Spleen (tissue), 11 donors: Measurements from ENCODE around the gene PLEKHA7. TPM values are rescaled to one million over a fixed set of nuclear protein-coding genes. Genes with fewer than 3 reads are reported as not detected.

Source experiments
- DNase-seq: peaks from one replicate; pipeline ENCODE4 v3.0.0-alpha.2; 2020
- H3K27ac ChIP-seq, 8 donors: fragments of 200-600 bp; sonication (generic) in 7 of 8; 1 replicate in 4 of 8; 2 replicates in 4 of 8; pipeline versions ENCODE4 v1.5.0 to v1.8.0; 2016 to 2021; ENCODE audit warnings: inconsistent platforms in 4 of 8, mild to moderate bottlenecking in 4 of 8, moderate library complexity in 1 of 8
- H3K27me3 ChIP-seq, 7 donors: fragments of 200-600 bp; sonication (generic) in 6 of 7; replicated peaks in 1 of 7; 1 replicate in 4 of 7; 2 replicates in 3 of 7; pipeline versions ENCODE4 v1.5.0 to v1.8.0; 2016 to 2021; ENCODE audit warnings: inconsistent platforms in 3 of 7, mild to moderate bottlenecking in 1 of 7
- H3K36me3 ChIP-seq, 6 donors: fragments of 200-600 bp; sonication (generic) in 5 of 6; 1 replicate in 4 of 6; 2 replicates in 2 of 6; pipeline versions ENCODE4 v1.5.0 to v1.8.0; 2016 to 2021; ENCODE audit warnings: inconsistent platforms in 2 of 6
- H3K4me1 ChIP-seq, 6 donors: fragments of 200-600 bp; sonication (generic) in 5 of 6; 1 replicate in 3 of 6; 2 replicates in 3 of 6; pipeline versions ENCODE4 v1.5.0 to v1.8.0; 2016 to 2021; ENCODE audit warnings: inconsistent platforms in 3 of 6
- H3K4me3 ChIP-seq, 8 donors: fragments of 200-600 bp; sonication (generic) in 7 of 8; 1 replicate in 4 of 8; 2 replicates in 4 of 8; pipeline versions ENCODE4 v1.5.0 to v1.8.0; 2016 to 2021; ENCODE audit warnings: inconsistent platforms in 4 of 8, mild to moderate bottlenecking in 4 of 8, moderate library complexity in 2 of 8
- H3K9me3 ChIP-seq, 8 donors: fragments of 200-600 bp; sonication (generic) in 7 of 8; 1 replicate in 4 of 8; 2 replicates in 4 of 8; pipeline versions ENCODE4 v1.5.0 to v1.8.0; 2016 to 2021; ENCODE audit warnings: inconsistent platforms in 4 of 8
- POLR2A ChIP-seq, 3 donors: fragments of 450-650 bp; IDR thresholded peaks; one replicate each; pipeline ENCODE4 v1.5.1; 2017; ENCODE audit warnings: antibody characterized with exemption in 3 of 3, mild to moderate bottlenecking in 1 of 3
- POLR2AphosphoS5 ChIP-seq, 3 donors: sonication (generic); formaldehyde crosslinking; IDR thresholded peaks; one replicate each; pipeline ENCODE4 v1.5.1; 2017; ENCODE audit warnings: antibody characterized with exemption in 3 of 3
- WGBS, 5 donors: extraction: QIAGEN DNeasy Blood & Tissue Kit in 3 of 5; methylation state at CpG; one replicate each; pipeline versions ENCODE4 v1.1.5 to v1.1.7; 2013 to 2018; 5-methylcytosine and 5-hydroxymethylcytosine counted together
- intact Hi-C: fragments of 100-400 bp; cut with DNase I; formaldehyde crosslinking; loops from one replicate; pipeline ENCODE4 v1.15.0; 2023; ENCODE audit warnings: low total_unique reads
- polyA plus RNA-seq, 3 donors: library from polyadenylated mRNA; stranded (reverse); fragments of 200-250 nt; gene quantifications; one replicate each; pipeline ENCODE4 v1.2.1, GENCODE V29; 2013
- total RNA-seq, 7 donors: library from RNA; depleted of rRNA in 3 of 7; stranded (reverse); fragments of >200 nt in 3 of 7; fragmentation: NEBNext Ultra II Directional in 4 of 7; extraction: Animal tissue kit (Norgen Biotek cat#: 25700) in 4 of 7; gene quantifications; one replicate each; pipeline versions ENCODE4 v1.1.0 to v1.2.1, GENCODE V29; 2016 to 2021
- TF ChIP-seq, protein P1 (sequence below), 11 experiments: fragments of 200-600 bp in 7 of 11; fragments of 450-650 bp in 4 of 11; sonication (generic) in 4 of 11; IDR thresholded peaks in 8 of 11; conservative IDR thresholded peaks in 3 of 11; 1 replicate in 7 of 11; 2 replicates in 4 of 11; pipeline versions ENCODE4 v1.4.0 to v1.8.0; 2016 to 2021; ENCODE audit warnings: antibody characterized with exemption in 11 of 11, inconsistent platforms in 4 of 11, mild to moderate bottlenecking in 1 of 11
- donor health status: healthy with polysubstance abuse.
- donor health status: DM: no; HTN: no; CAD: no; lungs with moderate emphysema.
- donor health status: DM: no; HTN: no; CAD: no.
- donor health status: Bipolar disorder and iron deficiency.
- donor health status: healthy.
- donor health status: DM: no; HTN: no; CAD: no.
- donor health status: DM: yes; HTN: yes; CAD: no.

Gene PLEKHA7
- total and polyA plus RNA-seq, 10 donors, result 1.8 to 12.8 (median 5.8) TPM

DNA sequence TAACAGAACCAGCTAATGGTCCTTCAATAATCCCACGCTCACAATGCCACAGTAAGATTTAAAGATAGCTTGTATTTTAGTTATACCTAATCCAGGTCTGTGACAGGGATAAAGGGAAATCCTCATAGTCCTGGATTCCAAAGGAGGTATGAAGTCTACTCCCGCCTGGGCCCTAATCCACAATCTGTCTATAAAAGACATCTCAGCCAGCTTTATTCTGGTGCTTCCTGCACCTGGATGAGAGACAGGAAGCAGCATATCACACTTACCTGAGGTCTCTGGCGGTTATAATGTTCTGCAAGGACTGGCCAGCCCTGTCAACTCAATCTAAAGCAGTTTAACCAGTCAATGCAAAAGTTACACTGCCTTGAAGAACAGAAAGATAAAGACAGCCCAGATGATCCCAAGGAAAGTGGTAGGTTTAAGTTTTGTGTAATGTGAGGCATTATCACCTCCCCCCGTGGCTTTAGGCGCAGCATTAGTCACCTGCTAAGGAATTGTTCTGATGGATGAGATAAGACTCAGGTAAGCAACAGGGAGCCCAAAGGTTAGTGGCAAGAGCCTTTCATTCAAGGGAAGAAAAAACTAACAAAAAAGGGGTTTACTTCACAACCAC is 57.6 kb downstream of the PLEKHA7 start:
- 86 to 93% (median 89%) methylated on average over 5 of the region's 5 CpGs for WGBS, 5 donors
- Histone ChIP-seq H3K4me1 (no peaks in the 10 kb centered on the region), H3K4me3 (no peak overlapping the region), H3K36me3 (no peaks in the 10 kb centered on the region), H3K27me3 (no peaks in the 10 kb centered on the region), H3K9me3 (no peaks in the 10 kb centered on the region), H3K27ac (no peak overlapping the region)
- no peak for DNase-seq
- intact Hi-C loops, result no loop called here
- TF ChIP-seq POLR2A (IDR thresholded peaks at IDR 0.05), result no peak
- TF ChIP-seq, protein P1, sequence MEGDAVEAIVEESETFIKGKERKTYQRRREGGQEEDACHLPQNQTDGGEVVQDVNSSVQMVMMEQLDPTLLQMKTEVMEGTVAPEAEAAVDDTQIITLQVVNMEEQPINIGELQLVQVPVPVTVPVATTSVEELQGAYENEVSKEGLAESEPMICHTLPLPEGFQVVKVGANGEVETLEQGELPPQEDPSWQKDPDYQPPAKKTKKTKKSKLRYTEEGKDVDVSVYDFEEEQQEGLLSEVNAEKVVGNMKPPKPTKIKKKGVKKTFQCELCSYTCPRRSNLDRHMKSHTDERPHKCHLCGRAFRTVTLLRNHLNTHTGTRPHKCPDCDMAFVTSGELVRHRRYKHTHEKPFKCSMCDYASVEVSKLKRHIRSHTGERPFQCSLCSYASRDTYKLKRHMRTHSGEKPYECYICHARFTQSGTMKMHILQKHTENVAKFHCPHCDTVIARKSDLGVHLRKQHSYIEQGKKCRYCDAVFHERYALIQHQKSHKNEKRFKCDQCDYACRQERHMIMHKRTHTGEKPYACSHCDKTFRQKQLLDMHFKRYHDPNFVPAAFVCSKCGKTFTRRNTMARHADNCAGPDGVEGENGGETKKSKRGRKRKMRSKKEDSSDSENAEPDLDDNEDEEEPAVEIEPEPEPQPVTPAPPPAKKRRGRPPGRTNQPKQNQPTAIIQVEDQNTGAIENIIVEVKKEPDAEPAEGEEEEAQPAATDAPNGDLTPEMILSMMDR (IDR thresholded peaks at IDR 0.05 in 8 of 11, conservative IDR thresholded peaks at IDR 0.05 in 3 of 11), result no peak
- no peak for TF ChIP-seq POLR2AphosphoS5 (IDR thresholded peaks at IDR 0.05)

DNA sequence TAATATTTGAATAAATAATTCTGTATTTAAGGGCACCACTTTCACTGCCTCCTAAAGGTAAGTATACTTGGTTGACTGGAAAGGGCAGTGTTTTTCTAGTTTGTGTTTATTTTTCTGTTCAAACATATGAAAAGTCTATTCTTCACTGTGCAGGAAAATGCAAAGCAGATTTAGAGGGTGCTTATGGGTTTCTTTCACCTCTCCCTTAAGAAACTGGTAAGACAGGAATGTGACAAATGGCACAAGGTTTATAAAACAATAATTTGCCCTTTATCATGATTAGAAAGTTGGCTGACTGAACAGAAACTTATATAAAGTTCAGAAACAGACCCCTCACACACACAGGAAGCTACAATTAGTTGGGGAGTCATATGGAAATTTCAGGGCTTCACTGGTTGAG is 60.6 kb downstream of the PLEKHA7 start:
- TF ChIP-seq POLR2A (IDR thresholded peaks at IDR 0.05) (no peak), POLR2AphosphoS5 (IDR thresholded peaks at IDR 0.05) (no peak)
- TF ChIP-seq, protein P1 (IDR thresholded peaks at IDR 0.05 in 8 of 11, conservative IDR thresholded peaks at IDR 0.05 in 3 of 11), result no peak
- H3K36me3 ChIP-seq, result no peaks in the 10 kb centered on the region
- H3K27me3 ChIP-seq, result no peaks in the 10 kb centered on the region
- no peak overlapping the region for H3K27ac ChIP-seq
- DNase-seq, result no peak
- H3K4me1 ChIP-seq, result no peaks in the 10 kb centered on the region
- no peaks in the 10 kb centered on the region for H3K9me3 ChIP-seq
- no peak overlapping the region for H3K4me3 ChIP-seq
- intact Hi-C loops, result no loop called here

DNA sequence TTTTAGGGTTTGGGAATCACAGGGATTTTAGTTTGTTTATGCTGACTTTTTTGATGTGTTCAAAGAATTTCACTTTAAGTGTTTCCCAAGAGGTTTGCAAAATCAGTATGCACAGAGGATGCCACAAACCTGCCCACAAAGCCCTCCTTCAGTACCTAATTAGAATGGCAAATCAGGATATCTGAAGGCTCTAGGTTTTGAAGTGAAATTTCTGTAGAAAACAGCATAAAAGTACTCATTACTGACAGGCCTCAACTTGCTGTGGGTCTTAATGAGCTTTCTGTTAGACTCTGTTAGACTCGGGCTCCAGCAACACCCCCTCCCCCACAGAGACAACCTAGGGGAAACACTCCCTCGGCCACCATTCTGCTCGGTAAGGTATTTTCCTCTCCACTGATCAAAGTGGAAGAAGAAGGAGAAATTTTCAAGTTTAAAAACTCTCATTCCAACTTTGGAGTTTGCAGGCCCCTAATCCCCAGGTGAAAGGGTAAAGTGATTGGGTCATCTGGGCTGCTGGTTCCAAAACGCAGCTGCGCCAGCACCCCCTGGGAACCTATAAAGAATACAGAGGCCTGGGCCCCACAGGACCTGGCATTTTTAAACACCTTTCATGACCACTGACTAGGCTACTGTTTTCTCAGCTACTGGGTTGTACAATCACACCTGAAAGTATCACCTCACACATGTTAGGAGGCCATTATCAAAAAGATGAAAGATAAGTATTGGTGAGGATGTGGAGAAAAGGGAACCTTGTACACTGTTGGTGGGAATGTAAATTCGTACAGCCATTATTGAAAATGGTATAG is 67.5 kb downstream of the PLEKHA7 start:
- TF ChIP-seq, protein P1 (IDR thresholded peaks at IDR 0.05 in 8 of 11, conservative IDR thresholded peaks at IDR 0.05 in 3 of 11), result no peak
- TF ChIP-seq POLR2AphosphoS5 (IDR thresholded peaks at IDR 0.05), result no peak
- TF ChIP-seq POLR2A (IDR thresholded peaks at IDR 0.05), result no peak
- 65 to 72% (median 69%) methylated on average over 6 of the region's 6 CpGs for WGBS, 5 donors
- Histone ChIP-seq H3K9me3 (no peaks in the 10 kb centered on the region), H3K27ac (peak overlapping the region in 1 of 8 donors; percentile 13), H3K4me1 (peaks cover 0 to 13% (median 4%) of the 10 kb centered on the region in 6 donors), H3K4me3 (peak overlapping the region in 1 of 8 donors; percentile 30), H3K27me3 (no peaks in the 10 kb centered on the region), H3K36me3 (no peaks in the 10 kb centered on the region)
- intact Hi-C loops, result loop anchor here (5.0 kb wide), 1 partner anchor 116 kb away; no protein-coding TSS in a partner anchor
- no peak for DNase-seq
